ENCODE results near the gene CDPF1.

The CDPF1 gene

DNA sequence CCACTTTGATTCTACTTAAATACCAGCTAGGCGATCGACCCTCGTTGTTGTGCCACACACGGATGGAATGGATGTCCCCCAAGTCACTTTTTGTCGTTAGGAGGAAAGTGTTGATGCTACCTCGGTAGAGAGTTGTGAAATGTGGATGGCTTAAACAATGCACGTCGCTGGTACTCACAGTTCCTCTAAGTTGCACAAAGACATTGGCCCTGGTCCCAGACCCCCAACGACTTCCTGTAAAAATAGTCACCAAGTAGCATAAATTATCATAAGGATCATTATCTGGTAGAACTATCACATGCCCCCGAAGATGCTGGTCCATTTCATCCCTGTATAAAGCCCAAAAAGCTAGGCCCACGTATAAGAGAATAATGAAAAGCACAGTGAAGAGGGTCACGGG, 9.3 kb upstream of the CDPF1 start:
- no peak for DNase-seq (ENCODE audit: extremely low read depth in 1 of 2, low read depth in 1 of 2)

GRCh38 chr22:46256358-46256958, 6.4 kb upstream of the CDPF1 start:
- DNase-seq (ENCODE audit: extremely low read depth in 1 of 2, low read depth in 1 of 2) = no peak

DNA sequence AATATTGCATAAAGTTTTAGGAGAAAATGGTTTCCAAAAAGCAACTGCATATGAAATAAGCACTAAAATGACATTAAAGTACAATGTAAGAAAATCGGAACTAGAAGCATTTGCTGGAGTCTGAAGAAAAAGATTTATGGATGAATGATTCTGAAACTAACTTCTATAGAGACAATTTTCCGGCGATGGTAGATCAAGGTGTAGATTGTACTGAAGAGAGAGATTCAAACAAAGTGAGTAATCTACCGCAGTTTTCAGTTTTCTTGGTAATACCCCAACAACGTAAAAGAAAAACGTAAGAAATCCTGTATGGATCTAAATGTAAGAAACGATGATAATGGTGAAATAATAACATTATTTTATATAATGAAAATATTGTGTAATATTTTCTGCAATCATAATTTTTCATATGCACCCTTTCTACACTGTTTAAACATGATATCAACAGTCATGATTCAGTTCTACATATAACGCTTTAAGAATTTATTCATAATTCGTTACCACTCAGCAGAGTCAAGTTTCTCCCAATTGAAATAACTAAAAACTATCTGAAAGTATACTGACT, 1.8 kb upstream of the CDPF1 start:
- no peak for DNase-seq (ENCODE audit: extremely low read depth in 1 of 2, low read depth in 1 of 2)

- DNase-seq (ENCODE audit: extremely low read depth in 1 of 2, low read depth in 1 of 2) = no peak
Observed at GRCh38 chr22:46251266-46251665, 1.2 kb upstream of the CDPF1 start.

GRCh38 chr22:46250783-46251125, 661 bp upstream of the CDPF1 start:
- DNase-seq (ENCODE audit: extremely low read depth in 1 of 2, low read depth in 1 of 2) = no peak

- DNase-seq (ENCODE audit: extremely low read depth in 1 of 2, low read depth in 1 of 2) = no peak
Observed at GRCh38 chr22:46247443-46247975, 2.6 kb downstream of the CDPF1 start.

- no peak for DNase-seq (ENCODE audit: extremely low read depth in 1 of 2, low read depth in 1 of 2)
Observed at GRCh38 chr22:46246178-46246577, 3.9 kb downstream of the CDPF1 start.

DNA sequence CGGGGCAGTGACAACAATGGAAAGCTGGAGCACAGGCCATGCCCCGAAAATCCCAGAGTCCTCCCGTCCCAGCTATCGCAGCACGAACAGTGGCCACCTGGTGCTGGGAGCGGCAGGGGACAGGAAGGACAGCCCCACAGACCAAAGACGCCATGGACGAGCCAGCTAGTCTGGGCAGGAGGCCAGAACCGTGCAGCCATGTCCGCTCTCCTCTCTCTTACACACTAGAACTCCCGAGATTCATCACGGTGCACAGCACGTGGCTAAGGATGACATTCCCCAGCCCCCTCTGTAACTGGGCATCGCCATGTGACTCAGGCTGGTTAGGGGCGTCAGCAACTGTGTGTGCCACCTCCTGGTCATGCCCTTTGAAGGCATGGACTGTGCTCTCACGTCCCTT, 4.6 kb downstream of the CDPF1 start:
- DNase-seq (ENCODE audit: extremely low read depth in 1 of 2, low read depth in 1 of 2) = no peak

DNA sequence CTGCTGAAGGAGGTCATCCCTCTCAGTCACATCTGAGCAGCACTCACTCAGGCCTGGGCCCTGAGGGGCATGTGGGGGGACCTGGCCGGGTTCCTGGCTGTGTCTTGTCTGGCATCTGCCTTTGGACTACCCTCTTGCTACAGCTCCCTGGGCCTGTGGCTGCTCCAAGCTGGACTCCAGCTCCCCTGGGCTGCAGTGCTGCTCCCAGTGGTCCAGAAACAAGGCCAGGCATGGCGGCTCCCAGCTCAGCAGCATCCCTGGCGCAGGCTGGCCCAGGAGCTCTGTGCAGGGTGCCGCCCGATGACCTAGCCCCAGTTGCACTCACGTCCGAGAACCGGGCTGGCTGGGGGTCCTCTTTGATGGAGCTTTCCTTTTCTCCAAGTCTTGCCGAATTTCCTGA, 5.3 kb downstream of the CDPF1 start:
- DNase-seq (ENCODE audit: extremely low read depth in 1 of 2, low read depth in 1 of 2) = no peak

DNA sequence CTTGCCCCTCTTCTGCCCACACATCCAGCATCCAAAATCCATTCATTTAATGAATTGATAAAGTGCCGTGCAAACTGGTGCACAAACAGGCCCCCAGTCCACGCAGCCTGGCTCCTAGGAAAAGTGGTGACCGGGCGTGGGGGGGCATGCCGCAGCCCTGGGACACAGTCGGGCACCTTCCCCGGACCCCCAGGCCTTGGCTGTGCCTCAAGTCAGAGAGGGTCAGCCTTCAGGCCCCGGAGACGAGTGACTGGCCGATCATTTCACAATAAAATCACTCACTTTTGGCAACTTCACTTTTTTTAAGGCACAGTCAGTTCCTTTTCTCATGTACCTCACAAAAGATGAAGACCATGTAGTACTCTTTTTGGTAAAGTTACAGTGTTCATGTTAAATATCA, 8.0 kb downstream of the CDPF1 start:
- no peak for DNase-seq (ENCODE audit: extremely low read depth in 1 of 2, low read depth in 1 of 2)

- no peak for DNase-seq (ENCODE audit: extremely low read depth in 1 of 2, low read depth in 1 of 2)
Observed at GRCh38 chr22:46241396-46242007, 8.6 kb downstream of the CDPF1 start.

- DNase-seq (ENCODE audit: extremely low read depth in 1 of 2, low read depth in 1 of 2) = no peak
Observed at GRCh38 chr22:46240907-46241306, 9.2 kb downstream of the CDPF1 start.

DNA sequence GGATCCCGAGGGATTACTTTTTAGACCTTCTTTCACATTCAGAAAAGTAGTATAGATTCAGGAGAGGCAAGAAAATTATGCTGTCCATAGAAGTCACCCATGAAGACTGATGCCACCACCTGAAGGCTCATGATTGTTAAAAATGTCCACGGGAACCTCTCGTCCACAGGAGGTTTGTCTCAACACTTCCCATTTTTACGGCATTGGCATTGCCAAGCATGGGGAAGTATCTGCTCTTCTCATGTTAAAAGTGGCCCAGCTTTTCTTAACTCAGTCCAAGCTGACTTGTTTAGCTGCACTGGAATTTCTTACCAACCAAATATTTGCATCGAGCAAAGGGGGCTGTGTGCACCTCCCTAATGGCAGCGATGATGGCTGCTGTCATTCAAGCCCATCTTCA, 9.6 kb downstream of the CDPF1 start:
- no peak for DNase-seq (ENCODE audit: extremely low read depth in 1 of 2, low read depth in 1 of 2)

DNA sequence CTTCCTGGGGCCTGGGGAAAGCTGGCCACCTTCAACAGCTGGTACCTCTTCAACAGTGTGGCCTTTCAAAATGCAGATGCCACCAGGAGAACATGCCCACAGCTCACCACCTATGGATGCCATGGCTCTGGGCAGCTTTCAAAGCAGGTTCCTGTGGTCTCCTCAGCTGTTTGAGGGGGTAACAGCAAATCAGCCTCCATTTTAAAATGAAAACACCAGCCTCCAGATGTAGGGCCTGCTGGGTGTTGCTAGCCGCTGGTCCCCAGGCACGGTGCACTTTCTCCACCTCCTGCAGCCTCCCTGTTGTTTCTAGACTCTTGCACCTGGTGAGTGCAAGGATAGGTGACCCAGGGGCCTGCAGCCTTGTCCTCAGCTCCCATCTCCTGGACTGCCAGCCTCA, 10.0 kb downstream of the CDPF1 start:
- DNase-seq (ENCODE audit: extremely low read depth in 1 of 2, low read depth in 1 of 2) = no peak

DNA sequence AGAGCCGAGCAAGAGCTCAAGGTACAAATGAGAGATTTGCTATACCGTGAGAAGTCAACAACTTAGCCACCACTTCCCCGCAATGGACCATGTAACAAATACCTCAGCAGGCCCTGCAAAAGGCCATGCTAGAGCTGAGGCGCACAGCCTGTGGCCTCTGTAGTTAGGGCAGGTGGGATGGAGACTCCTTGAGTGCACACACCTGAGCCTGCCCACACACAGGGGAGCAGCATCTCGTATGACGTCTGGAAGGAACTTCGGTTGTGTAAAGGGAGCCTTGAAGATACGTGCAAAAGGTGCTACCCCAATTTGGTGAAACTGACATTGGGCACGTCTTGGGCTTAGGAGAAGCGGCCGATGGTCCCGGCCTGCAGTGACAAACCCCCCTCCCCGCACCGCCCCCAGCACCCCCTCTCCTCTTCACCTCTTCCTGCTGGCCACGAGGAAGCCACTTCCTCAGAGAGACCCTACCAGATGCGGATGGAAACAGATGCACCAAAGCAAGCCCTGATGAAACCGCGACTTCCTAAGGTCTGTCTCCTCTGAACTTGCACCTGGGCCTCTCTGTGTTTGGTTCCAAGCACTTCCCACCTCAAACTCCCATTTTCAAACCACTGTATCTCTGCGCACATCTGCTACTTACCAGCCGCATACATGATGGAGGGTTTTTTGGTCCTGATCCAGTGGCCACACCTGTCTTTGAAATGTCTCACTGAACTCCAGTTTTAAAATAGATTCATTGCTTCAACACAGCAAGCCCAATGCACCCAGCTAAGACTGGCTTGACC, 10.6 kb downstream of the CDPF1 start:
- no peak for DNase-seq (ENCODE audit: extremely low read depth in 1 of 2, low read depth in 1 of 2)

DNA sequence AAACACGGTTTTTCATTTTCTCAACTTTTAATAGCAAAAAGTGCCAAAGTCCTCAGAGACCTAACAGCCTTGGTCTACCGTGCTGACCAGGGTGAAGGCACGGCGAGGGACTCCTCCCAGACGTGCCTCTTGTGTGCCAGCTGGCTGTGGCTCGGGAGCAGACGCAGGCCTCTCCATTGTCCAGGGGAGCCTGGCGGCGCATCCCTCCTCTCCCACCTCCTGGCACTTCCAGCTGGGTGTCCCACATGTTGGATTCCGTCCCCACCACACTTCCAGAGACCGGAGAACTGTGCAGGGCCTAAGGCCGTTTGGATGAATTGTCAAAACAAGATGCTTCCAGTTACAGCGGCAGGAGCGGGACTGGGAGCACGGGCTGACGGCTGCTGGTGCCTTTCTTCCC, 11.6 kb downstream of the CDPF1 start:
- DNase-seq (ENCODE audit: extremely low read depth in 1 of 2, low read depth in 1 of 2) = no peak

DNA sequence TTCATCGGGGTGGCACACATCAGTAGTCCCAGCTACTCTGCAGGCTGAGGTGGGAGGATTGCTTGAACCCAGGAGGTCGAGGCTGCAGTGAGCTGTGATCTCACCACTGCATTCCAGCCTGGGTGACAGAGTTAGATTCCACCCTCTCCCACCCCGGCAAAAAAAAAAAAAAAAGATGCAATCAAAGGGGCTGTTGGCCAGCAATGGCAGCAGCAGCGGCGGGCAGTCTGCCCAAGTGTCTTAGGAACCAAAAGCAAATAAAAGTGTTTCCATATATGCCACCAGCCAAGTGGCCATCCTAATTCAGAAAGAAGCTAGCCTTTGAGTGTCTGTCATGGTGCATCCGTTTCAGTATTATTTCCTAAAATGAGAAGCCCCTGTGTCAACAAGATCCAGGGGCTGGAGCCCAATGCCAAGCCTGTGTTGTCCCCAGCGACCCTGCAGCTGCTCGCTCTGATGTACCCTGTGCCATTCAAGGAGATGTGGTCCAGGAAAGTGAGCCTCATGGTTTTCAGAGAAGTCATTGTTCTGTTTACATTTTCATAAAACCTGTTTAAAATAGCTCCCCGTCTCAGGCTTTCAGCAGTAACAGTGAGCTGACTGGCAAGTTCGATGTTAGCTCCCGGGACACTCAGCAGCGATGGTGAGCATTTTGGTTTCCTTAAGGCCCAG, 12.5 kb downstream of the CDPF1 start:
- DNase-seq (ENCODE audit: extremely low read depth in 1 of 2, low read depth in 1 of 2) = no peak

GRCh38 chr22:46234969-46235368, 15.1 kb downstream of the CDPF1 start:
- DNase-seq (ENCODE audit: extremely low read depth in 1 of 2, low read depth in 1 of 2) = no peak

DNA sequence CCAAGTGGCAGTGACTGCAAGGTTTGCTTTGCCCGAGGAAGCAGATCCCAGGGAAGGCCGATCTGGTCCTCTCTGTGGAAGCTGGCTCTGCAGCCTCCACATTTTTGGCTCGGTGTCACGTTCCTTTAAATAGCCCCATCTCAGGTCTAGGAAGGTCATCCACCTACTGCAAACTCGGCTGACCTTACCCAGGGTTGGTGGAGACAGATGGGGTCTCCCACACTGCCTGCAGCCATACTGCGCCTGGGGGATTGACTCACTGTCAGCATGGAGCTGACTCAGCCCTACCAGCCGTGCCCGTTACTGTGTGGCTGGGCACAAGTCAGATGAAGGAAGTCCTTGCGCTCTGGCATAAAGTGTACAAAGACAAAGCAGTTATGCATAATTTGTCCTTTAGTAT, 16.9 kb downstream of the CDPF1 start:
- DNase-seq (ENCODE audit: extremely low read depth in 1 of 2, low read depth in 1 of 2) = no peak

GRCh38 chr22:46230262-46230901, 19.7 kb downstream of the CDPF1 start:
- no peak for DNase-seq (ENCODE audit: extremely low read depth in 1 of 2, low read depth in 1 of 2)

- no peak for DNase-seq (ENCODE audit: extremely low read depth in 1 of 2, low read depth in 1 of 2)
Observed at GRCh38 chr22:46229701-46230100, 20.4 kb downstream of the CDPF1 start.
